MCF 10A (cell line): Measurements from ENCODE around the gene RUSF1. TPM values are rescaled to one million over a fixed set of nuclear protein-coding genes. Genes with fewer than 3 reads are reported as not detected.
A peak's percentile ranks its signal among the peaks of the same experiment; 100 is the strongest.

ENCODE experiments used
- BruUV-seq: library from RNA; stranded (reverse); fragments of 400-500 nt; replicated peaks from 2 replicates; lab custom pipeline; 2021; lab: Mats Ljungman, UMichigan
- CTCF ChIA-PET: fragments of 300-600 bp; sonication (Branson Sonifier 250); formaldehyde crosslinking; extraction: SDS; loops from one replicate; lab custom pipeline; 2021; ENCODE audit warnings: antibody characterized with exemption, inconsistent platforms; lab: Yijun Ruan, JAX
- POLR2A ChIA-PET: fragments of 300-600, 350-650 bp; sonication (Branson Sonifier 250); formaldehyde crosslinking; extraction: SDS; loops from one replicate; lab custom pipeline; 2020; ENCODE audit warnings: antibody characterized with exemption, inconsistent platforms; lab: Yijun Ruan, JAX
- DNase-seq: peaks from one replicate; pipeline ENCODE4 v3.0.0-alpha.2; 2018; ENCODE audit not compliant: unreplicated experiment
- H3K27ac Mint-ChIP-seq: one replicate; pipeline ENCODE4 v1.8.0; 2022; ENCODE audit warnings: mild to moderate bottlenecking, low read depth, mixed read lengths; ENCODE audit not compliant: unreplicated experiment
- H3K27me3 Mint-ChIP-seq: one replicate; pipeline ENCODE4 v1.8.0; 2022; ENCODE audit warnings: mixed read lengths; ENCODE audit not compliant: insufficient read depth, unreplicated experiment
- H3K36me3 Mint-ChIP-seq: one replicate; pipeline ENCODE4 v1.8.0; 2022; ENCODE audit warnings: mild to moderate bottlenecking, moderate library complexity, mixed read lengths; ENCODE audit not compliant: insufficient read depth, unreplicated experiment
- H3K4me1 Mint-ChIP-seq: one replicate; pipeline ENCODE4 v1.8.0; 2022; ENCODE audit warnings: mixed read lengths; ENCODE audit not compliant: insufficient read depth, unreplicated experiment
- H3K4me3 Mint-ChIP-seq: one replicate; pipeline ENCODE4 v1.8.0; 2022; ENCODE audit warnings: mild to moderate bottlenecking, moderate library complexity, mixed read lengths; ENCODE audit not compliant: unreplicated experiment
- H3K9me3 Mint-ChIP-seq: one replicate; pipeline ENCODE4 v1.8.0; 2022; ENCODE audit warnings: mixed read lengths; ENCODE audit not compliant: unreplicated experiment
- CTCF ChIP-seq: fragments of 200-600 bp; IDR thresholded peaks from one replicate; pipeline ENCODE4 v1.8.0; 2022; ENCODE audit warnings: antibody characterized with exemption, mild to moderate bottlenecking; ENCODE audit not compliant: unreplicated experiment
- intact Hi-C: fragments of 100-400 bp; cut with micrococcal nuclease; formaldehyde crosslinking; loops from 2 replicates; pipeline ENCODE4 v1.14.1; 2022
- total RNA-seq: library from RNA; stranded (reverse); gene quantifications from 2 replicates; pipeline ENCODE4 v1.2.3, GENCODE V29; 2022

Gene RUSF1
- total RNA-seq, 1 experiment from 2014 or later, result 72.0 TPM

- ChIA-PET POLR2A (interaction anchor here (0.6 to 4.9 kb wide), 20 partner anchors 8 to 502 kb away, joined by 3 to 40 read pairs (median 8); partner anchors contain the start of genes FUS, KAT8, RUSF1 and ZNF267), CTCF (interaction anchor here (0.6 to 8.4 kb wide), 39 partner anchors 9 to 536 kb away, joined by 3 to 65 read pairs (median 4); partner anchors contain the start of genes FUS, HSD3B7, RUSF1 and ZNF843)
- no peaks in the 10 kb centered on the region for H3K27me3 Mint-ChIP-seq
- peak overlapping the region; percentile 88 for H3K4me3 Mint-ChIP-seq
- peak; percentile 58 for DNase-seq
- peaks cover 14% of the 10 kb centered on the region for H3K4me1 Mint-ChIP-seq
- peak overlapping the region; percentile 97 for H3K27ac Mint-ChIP-seq
- H3K36me3 Mint-ChIP-seq, result peaks cover 54% of the 10 kb centered on the region
- TSS peak; percentile 53 for BruUV-seq
- intact Hi-C loops, result no loop called here
- TF ChIP-seq CTCF, result peak; percentile 36
- H3K9me3 Mint-ChIP-seq, result no peaks in the 10 kb centered on the region
These were observed 47.6 kb downstream of the RUSF1 start for GRCh38 chr16:31460582-31461002.

- Mint-ChIP-seq H3K4me1 (peaks cover 14% of the 10 kb centered on the region), H3K27ac (peak overlapping the region; percentile 97), H3K9me3 (no peaks in the 10 kb centered on the region), H3K27me3 (no peaks in the 10 kb centered on the region), H3K36me3 (peaks cover 47% of the 10 kb centered on the region), H3K4me3 (peak overlapping the region; percentile 88)
- intact Hi-C loops, result loop anchor here (2.0 to 10.0 kb wide), 3 partner anchors 235 to 409 kb away; a partner anchor contains a TSS
- BruUV-seq, result no TSS peak
- CTCF ChIA-PET, result interaction anchor here (0.6 to 8.4 kb wide), 34 partner anchors 8 to 535 kb away, joined by 3 to 65 read pairs (median 4); partner anchors contain the start of genes FUS, HSD3B7, RUSF1 and ZNF843
- peak; percentile 99 for DNase-seq
- POLR2A ChIA-PET, result interaction anchor here (0.6 to 4.9 kb wide), 31 partner anchors 8 to 520 kb away, joined by 3 to 40 read pairs (median 5); partner anchors contain the start of genes FUS, KAT8, PRSS8 and RUSF1
- no peak for TF ChIP-seq CTCF
These were observed 48.3 kb downstream of the RUSF1 start for GRCh38 chr16:31459687-31460581.

GRCh38 chr16:31458844-31459686 is 49.1 kb downstream of the RUSF1 start, which contains the start of gene ARMC5:
Gene ARMC5 (plus strand): TSS chr16:31459501. CDS start chr16:31459525, 24 bp downstream.
- Mint-ChIP-seq H3K4me3 (peak within 1 kb of the TSS; percentile 88), H3K4me1 (peaks cover 14% of the 10 kb centered on the region), H3K27ac (peak within 1 kb of the TSS; percentile 97), H3K27me3 (no peaks in the 10 kb centered on the region), H3K9me3 (no peaks in the 10 kb centered on the region), H3K36me3 (peaks cover 44% of the 10 kb centered on the region)
- DNase-seq, result peak; percentile 97
- CTCF ChIA-PET, result interaction anchor here (0.6 to 8.4 kb wide), 19 partner anchors 16 to 519 kb away, joined by 3 to 65 read pairs (median 3); partner anchors contain the start of genes VKORC1, ZNF267 and ZNF843
- POLR2A ChIA-PET, result interaction anchor here (0.6 to 4.9 kb wide), 33 partner anchors 8 to 564 kb away, joined by 3 to 40 read pairs (median 5); partner anchors contain the start of genes FUS, KAT8, PRSS8 and RUSF1
- TF ChIP-seq CTCF, result peak; percentile 38
- TSS peak; percentile 44 for BruUV-seq
- intact Hi-C loops, result loop anchor here (2.0 to 10.0 kb wide), 3 partner anchors 236 to 410 kb away; a partner anchor contains a TSS
